WTC11 (cell line): ENCODE results near the gene RNPEPL1. TPM values are rescaled to one million over a fixed set of nuclear protein-coding genes. Genes with fewer than 3 reads are reported as not detected.

Experiments used
- ATAC-seq: fragments of 200-7000 bp; cut with Tn5 transposase; 2 replicates; pipeline ENCODE4 v1.10.0; 2021; ENCODE audit warnings: mild to moderate bottlenecking, moderate library complexity
- CTCF ChIA-PET: fragments of 300-600 bp; sonication (Branson Sonifier 250); formaldehyde crosslinking; loops from one replicate; lab custom pipeline; 2021; ENCODE audit warnings: antibody characterized with exemption; lab: Charles Lee
- POLR2A ChIA-PET: fragments of 350-600 bp; sonication (Branson Sonifier 250); formaldehyde crosslinking; loops from one replicate; lab custom pipeline; 2021; ENCODE audit warnings: antibody characterized with exemption; lab: Charles Lee
- DNase-seq: peaks from one replicate; pipeline ENCODE4 v3.0.0; 2021; ENCODE audit warnings: low spot score
- H3K27ac Mint-ChIP-seq: 2 replicates; pipeline ENCODE4 v1.8.0; 2021; ENCODE audit warnings: mixed read lengths
- H3K27me3 Mint-ChIP-seq: 2 replicates; pipeline ENCODE4 v1.8.0; 2021; ENCODE audit warnings: low read depth, mild to moderate bottlenecking, moderate library complexity, mixed read lengths
- H3K36me3 Mint-ChIP-seq: 2 replicates; pipeline ENCODE4 v1.8.0; 2021; ENCODE audit warnings: mixed read lengths
- H3K4me1 Mint-ChIP-seq: 2 replicates; pipeline ENCODE4 v1.8.0; 2022; ENCODE audit warnings: mixed read lengths
- H3K4me3 Mint-ChIP-seq: 2 replicates; pipeline ENCODE4 v1.8.0; 2021; ENCODE audit warnings: mild to moderate bottlenecking, moderate library complexity, mixed read lengths
- H3K9me3 Mint-ChIP-seq: 2 replicates; pipeline ENCODE4 v1.8.0; 2021; ENCODE audit warnings: mixed read lengths
- AFF4 ChIP-seq: sonication (generic); formaldehyde crosslinking; IDR thresholded peaks from 2 replicates; pipeline ENCODE4 v1.8.1; 2023; ENCODE audit warnings: mild to moderate bottlenecking, missing genetic modification reagents, borderline replicate concordance
- AR ChIP-seq: fragments of 250-450 bp; sonication (Bioruptor Pico); IDR thresholded peaks from 2 replicates; pipeline ENCODE4 v1.9.0; 2021; ENCODE audit warnings: mild to moderate bottlenecking
- ATF1 ChIP-seq: sonication (generic); formaldehyde crosslinking; IDR thresholded peaks from 2 replicates; pipeline ENCODE4 v1.8.1; 2023; ENCODE audit warnings: mild to moderate bottlenecking, moderate library complexity, missing genetic modification reagents
- ATF2 ChIP-seq: sonication (generic); formaldehyde crosslinking; IDR thresholded peaks from 2 replicates; pipeline ENCODE4 v1.8.1; 2022; ENCODE audit warnings: low read depth, missing genetic modification reagents, borderline replicate concordance
- ATF3 ChIP-seq: sonication (generic); formaldehyde crosslinking; conservative IDR thresholded peaks from 2 replicates; pipeline ENCODE4 v1.8.1; 2022; ENCODE audit warnings: mild to moderate bottlenecking, missing genetic modification reagents
- CBFB ChIP-seq: sonication (generic); formaldehyde crosslinking; IDR thresholded peaks from 2 replicates; pipeline ENCODE4 v1.8.1; 2022; ENCODE audit warnings: mild to moderate bottlenecking, low read depth, missing genetic modification reagents
- CDX4 ChIP-seq: fragments of 250-450 bp; sonication (Bioruptor Pico); IDR thresholded peaks from 2 replicates; pipeline ENCODE4 v1.9.0; 2021; ENCODE audit warnings: moderate library complexity, mild to moderate bottlenecking, inconsistent platforms, borderline replicate concordance
- CREM ChIP-seq: sonication (generic); formaldehyde crosslinking; IDR thresholded peaks from 2 replicates; pipeline ENCODE4 v1.8.1; 2022; ENCODE audit warnings: mild to moderate bottlenecking, missing genetic modification reagents, moderate library complexity
- FOXP1 ChIP-seq: sonication (generic); formaldehyde crosslinking; IDR thresholded peaks from 2 replicates; pipeline ENCODE4 v1.8.0; 2022; ENCODE audit warnings: missing genetic modification reagents, mild to moderate bottlenecking, moderate library complexity, borderline replicate concordance
- GABPB1 ChIP-seq: sonication (generic); formaldehyde crosslinking; IDR thresholded peaks from 2 replicates; pipeline ENCODE4 v1.8.1; 2023; ENCODE audit warnings: mild to moderate bottlenecking, missing genetic modification reagents
- GRHL2 ChIP-seq: fragments of 250-450 bp; sonication (Bioruptor Pico); IDR thresholded peaks from 2 replicates; pipeline ENCODE4 v1.8.0; 2022; ENCODE audit warnings: mild to moderate bottlenecking, moderate library complexity; ENCODE audit not compliant: insufficient replicate concordance, severe bottlenecking
- IRF2 ChIP-seq: sonication (generic); formaldehyde crosslinking; IDR thresholded peaks from 2 replicates; pipeline ENCODE4 v1.8.0; 2022; ENCODE audit warnings: low read depth, missing genetic modification reagents, borderline replicate concordance
- KAT7 ChIP-seq: sonication (generic); formaldehyde crosslinking; IDR thresholded peaks from 2 replicates; pipeline ENCODE4 v1.8.1; 2023; ENCODE audit warnings: missing genetic modification reagents, mild to moderate bottlenecking, borderline replicate concordance
- MAX ChIP-seq: sonication (generic); formaldehyde crosslinking; IDR thresholded peaks from 2 replicates; pipeline ENCODE4 v1.8.0; 2022; ENCODE audit warnings: mild to moderate bottlenecking, missing genetic modification reagents
- NR1H2 ChIP-seq: sonication (generic); formaldehyde crosslinking; IDR thresholded peaks from 2 replicates; pipeline ENCODE4 v1.9.0; 2021; ENCODE audit warnings: mild to moderate bottlenecking, moderate library complexity, missing genetic modification reagents
- NR2C2 ChIP-seq: sonication (generic); formaldehyde crosslinking; IDR thresholded peaks from 2 replicates; pipeline ENCODE4 v1.8.0; 2022; ENCODE audit warnings: mild to moderate bottlenecking, missing genetic modification reagents
- OVOL2 ChIP-seq: fragments of 250-450 bp; sonication (Bioruptor Pico); IDR thresholded peaks from 2 replicates; pipeline ENCODE4 v1.9.0; 2021; ENCODE audit warnings: mild to moderate bottlenecking, borderline replicate concordance
- TCF7 ChIP-seq: sonication (generic); formaldehyde crosslinking; IDR thresholded peaks from 2 replicates; pipeline ENCODE4 v1.8.0; 2022; ENCODE audit warnings: mild to moderate bottlenecking, low read depth, missing genetic modification reagents, moderate library complexity
- USF1 ChIP-seq: sonication (generic); formaldehyde crosslinking; IDR thresholded peaks from 2 replicates; pipeline ENCODE4 v1.8.0; 2022; ENCODE audit warnings: mild to moderate bottlenecking, missing genetic modification reagents
- ZNF121 ChIP-seq: sonication (generic); formaldehyde crosslinking; IDR thresholded peaks from 2 replicates; pipeline ENCODE4 v1.8.0; 2023; ENCODE audit warnings: missing genetic modification reagents
- ZNF232 ChIP-seq: sonication (generic); formaldehyde crosslinking; IDR thresholded peaks from 2 replicates; pipeline ENCODE4 v1.8.0; 2022; ENCODE audit warnings: mild to moderate bottlenecking, missing genetic modification reagents
- ZNF512 ChIP-seq: sonication (generic); formaldehyde crosslinking; IDR thresholded peaks from 2 replicates; pipeline ENCODE4 v1.8.1; 2022; ENCODE audit warnings: missing genetic modification reagents, borderline replicate concordance
- total RNA-seq: library from RNA; stranded (reverse); gene quantifications from 3 replicates; pipeline ENCODE4 v1.2.3, GENCODE V29; 2021

RNPEPL1 gene
- total RNA-seq, 1 experiment from 2014 or later = 18.8 TPM

GRCh38 chr2:240581811-240582210 is 13.5 kb downstream of the RNPEPL1 start (continued):
- TF ChIP-seq ATF3 (CRISPR knock-in tag) (no peak), KAT7 (CRISPR knock-in tag) (no peak)
- TF ChIP-seq, all 79 proteins: peak for 0

GRCh38 chr2:240582781-240583180 is 14.5 kb downstream of the RNPEPL1 start:
- POLR2A ChIA-PET = no interaction called here

GRCh38 chr2:240583774-240584173 is 15.5 kb downstream of the RNPEPL1 start:
- no peak for DNase-seq
- no peak for ATAC-seq
- Mint-ChIP-seq H3K27me3 (no peaks in the 10 kb centered on the region), H3K4me3 (no peak overlapping the region), H3K27ac (no peak overlapping the region), H3K4me1 (peaks cover 37% of the 10 kb centered on the region), H3K36me3 (no peaks in the 10 kb centered on the region; the same call in 1 of the 2 replicates), H3K9me3 (no peaks in the 10 kb centered on the region)
- ChIA-PET CTCF (interaction anchor here (1.1 to 3.7 kb wide), 2 partner anchors 18 to 64 kb away, joined by 3 to 40 read pairs; no protein-coding TSS in a partner anchor), POLR2A (no interaction called here)
- TF ChIP-seq ZNF232 (no peak), USF1 (CRISPR knock-in tag) (no peak), TCF7 (CRISPR knock-in tag) (no peak), OVOL2 (CRISPR knock-in tag) (no peak), GABPB1 (CRISPR knock-in tag) (no peak), AR (CRISPR knock-in tag) (no peak), ATF2 (no peak), IRF2 (no peak), FOXP1 (CRISPR knock-in tag) (no peak), ZNF512 (CRISPR knock-in tag) (no peak), CBFB (CRISPR knock-in tag) (no peak), MAX (CRISPR knock-in tag) (no peak), AFF4 (CRISPR knock-in tag) (no peak), CDX4 (CRISPR knock-in tag) (no peak), GRHL2 (no peak), NR1H2 (CRISPR knock-in tag) (no peak)

More at GRCh38 chr2:240582781-240583180, 14.5 kb downstream of the RNPEPL1 start:
- Mint-ChIP-seq H3K4me3 (no peak overlapping the region), H3K27me3 (no peaks in the 10 kb centered on the region), H3K4me1 (peaks cover 27% of the 10 kb centered on the region), H3K9me3 (no peaks in the 10 kb centered on the region), H3K27ac (no peak overlapping the region), H3K36me3 (no peaks in the 10 kb centered on the region; the same call in 1 of the 2 replicates)
- DNase-seq (no peak), ATAC-seq (no peak)
- CTCF ChIA-PET = no interaction called here
- no peak for TF ChIP-seq ZNF121
- no peak for TF ChIP-seq MAX (CRISPR knock-in tag)
- no peak for TF ChIP-seq CREM (CRISPR knock-in tag)
- no peak for TF ChIP-seq ATF1 (CRISPR knock-in tag)
- no peak for TF ChIP-seq NR2C2
